Suppressor macrophage (primary cell): ENCODE results near the gene SYCP2.

Source experiments
- DNase-seq, 4 experiments: peaks; one replicate each; pipeline ENCODE4 v3.0.0-alpha.2; 2020 to 2022

SYCP2 gene

DNA sequence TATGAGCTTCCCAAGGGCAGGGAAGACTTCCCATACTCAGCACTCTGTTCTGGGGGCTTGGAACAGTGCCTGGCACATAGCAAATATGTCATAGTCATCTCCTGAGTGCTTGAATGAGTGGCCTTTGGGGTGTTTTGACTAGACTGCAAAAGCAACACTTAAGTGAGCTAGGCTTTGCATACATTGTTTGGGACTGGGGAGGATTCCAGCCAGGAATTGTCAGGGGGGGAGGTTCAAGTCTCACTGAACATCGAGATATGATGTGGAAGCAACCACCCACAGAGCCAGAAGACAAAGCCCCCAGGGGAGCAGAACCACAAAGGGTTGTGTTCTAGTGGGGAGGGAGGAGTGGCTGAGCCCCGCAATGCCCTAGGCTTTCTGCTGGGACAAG is 98.4 kb downstream of the SYCP2 start:
- DNase-seq = no peak

DNA sequence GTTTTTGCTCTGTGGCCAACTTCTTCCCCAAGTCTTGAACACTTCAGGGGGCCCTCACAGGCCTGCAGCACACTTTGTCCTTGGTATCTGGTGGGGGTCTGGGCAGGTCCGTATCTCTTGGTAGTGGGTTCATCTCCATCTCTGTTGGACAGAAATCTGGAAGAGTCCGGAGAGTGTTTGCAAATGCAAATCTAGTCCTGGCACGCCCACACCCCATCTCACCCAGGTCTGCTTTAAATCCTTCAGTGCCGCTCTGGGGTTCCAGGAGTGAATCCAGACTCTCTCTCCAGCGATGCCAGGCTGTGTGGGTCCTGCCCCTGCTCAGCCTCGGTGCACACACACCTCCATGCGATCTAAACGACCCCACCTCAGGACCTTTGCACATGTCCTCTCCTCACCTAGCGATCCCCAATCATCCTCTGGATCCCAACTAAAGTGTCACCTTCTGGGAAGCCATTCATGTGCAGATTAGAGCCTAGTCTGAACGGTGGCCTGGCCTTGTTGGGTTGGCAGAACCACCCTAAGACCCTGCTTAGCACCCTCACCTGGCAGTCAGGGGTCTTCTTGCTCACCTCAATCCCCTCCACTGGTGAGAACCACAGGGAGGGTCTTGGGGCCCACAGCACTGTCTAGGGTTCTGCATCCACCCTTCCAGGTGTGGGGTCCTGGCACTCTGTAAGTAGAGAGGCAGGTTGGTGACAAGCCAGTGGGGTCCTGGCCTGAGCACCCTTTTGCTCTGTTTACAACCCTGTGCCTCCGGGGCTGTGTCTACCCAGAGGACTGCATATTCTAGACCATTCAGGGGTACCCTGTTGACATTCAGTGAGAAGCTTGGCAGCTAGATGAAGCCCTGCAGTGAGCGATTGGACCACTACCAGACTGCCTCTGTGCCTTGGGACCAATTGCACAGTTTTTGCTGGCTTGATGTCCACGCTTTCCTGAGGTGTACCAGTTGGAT is 100.8 kb downstream of the SYCP2 start:
- DNase-seq = no peak

DNA sequence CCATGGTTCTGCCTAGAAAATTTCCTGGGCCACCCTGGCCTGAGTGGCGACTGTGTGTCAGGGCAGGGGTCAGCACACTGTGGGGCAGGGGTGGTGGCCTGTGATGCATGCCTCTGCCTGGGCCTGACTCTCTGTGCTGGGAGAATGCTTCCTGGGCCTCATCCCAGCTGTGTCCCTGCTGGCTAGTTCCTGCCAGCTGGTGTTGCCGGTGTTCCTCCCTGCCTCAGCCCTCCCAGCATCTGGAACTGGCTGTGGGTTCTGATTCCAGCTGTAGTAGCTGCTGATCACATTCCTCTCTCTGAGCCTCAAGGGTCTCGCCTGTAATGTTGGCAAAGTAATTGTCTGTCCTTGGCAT is 101.5 kb downstream of the SYCP2 start:
- no peak for DNase-seq

DNA sequence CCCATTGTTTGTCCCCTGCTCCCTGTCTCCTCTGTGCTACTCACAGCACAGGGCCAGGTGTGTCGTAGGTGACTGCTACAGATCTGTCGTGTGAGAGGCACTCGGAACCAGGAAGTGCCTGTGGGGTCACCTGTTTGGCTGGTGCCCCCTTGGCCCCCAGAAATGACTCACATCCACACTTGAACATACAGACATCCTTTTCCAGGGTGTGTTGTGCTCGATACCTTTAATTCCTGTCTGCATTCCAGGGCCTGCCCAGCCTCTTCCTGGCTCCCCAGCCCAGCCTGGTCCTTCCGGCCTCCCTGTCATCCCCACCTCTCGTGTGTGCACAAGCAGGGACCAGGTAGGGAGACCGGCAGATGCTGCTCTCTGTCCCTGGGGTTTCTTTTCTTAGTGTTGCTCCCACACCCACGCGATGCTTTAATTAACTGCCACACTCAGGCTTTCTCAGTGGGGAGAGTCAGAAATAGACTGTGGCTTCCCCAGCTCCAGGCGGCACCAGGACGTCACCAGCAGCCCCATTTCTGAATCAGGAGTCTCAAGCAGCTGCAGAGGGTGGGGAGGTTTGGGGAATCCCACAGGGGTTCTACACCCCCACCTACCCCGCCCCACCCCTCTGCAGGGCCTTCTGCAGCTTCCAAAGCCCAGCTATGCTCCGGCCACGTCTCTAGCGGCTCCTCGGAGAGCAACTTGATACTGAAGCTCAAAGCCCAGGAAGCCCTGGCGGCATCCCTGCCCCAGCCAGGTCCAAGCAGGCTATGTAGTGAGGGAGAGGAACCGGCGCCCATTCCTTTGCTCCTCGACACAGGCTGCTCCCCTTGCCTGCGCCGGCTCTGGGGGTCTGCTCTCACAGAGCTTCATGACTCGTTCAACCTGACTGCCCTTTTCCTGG is 102.2 kb downstream of the SYCP2 start:
- no peak for DNase-seq

DNA sequence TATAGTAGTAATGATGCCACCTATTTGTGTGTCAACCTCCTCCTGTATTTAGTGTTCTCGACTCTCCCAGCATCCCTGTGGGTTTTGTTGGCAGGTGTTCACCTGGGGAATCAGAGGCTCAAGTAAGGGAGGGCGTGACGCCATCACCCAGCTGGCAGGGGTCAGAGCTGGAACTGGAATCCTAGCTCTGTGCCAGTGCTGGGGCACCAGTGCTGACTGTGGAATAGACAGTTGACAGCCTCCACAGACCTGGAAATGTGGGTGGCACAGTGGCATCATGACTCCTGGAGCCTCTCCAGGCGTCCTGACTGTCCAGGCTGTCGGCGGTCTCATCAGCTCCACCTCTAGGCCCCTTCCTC is 102.8 kb downstream of the SYCP2 start:
- no peak for DNase-seq

DNA sequence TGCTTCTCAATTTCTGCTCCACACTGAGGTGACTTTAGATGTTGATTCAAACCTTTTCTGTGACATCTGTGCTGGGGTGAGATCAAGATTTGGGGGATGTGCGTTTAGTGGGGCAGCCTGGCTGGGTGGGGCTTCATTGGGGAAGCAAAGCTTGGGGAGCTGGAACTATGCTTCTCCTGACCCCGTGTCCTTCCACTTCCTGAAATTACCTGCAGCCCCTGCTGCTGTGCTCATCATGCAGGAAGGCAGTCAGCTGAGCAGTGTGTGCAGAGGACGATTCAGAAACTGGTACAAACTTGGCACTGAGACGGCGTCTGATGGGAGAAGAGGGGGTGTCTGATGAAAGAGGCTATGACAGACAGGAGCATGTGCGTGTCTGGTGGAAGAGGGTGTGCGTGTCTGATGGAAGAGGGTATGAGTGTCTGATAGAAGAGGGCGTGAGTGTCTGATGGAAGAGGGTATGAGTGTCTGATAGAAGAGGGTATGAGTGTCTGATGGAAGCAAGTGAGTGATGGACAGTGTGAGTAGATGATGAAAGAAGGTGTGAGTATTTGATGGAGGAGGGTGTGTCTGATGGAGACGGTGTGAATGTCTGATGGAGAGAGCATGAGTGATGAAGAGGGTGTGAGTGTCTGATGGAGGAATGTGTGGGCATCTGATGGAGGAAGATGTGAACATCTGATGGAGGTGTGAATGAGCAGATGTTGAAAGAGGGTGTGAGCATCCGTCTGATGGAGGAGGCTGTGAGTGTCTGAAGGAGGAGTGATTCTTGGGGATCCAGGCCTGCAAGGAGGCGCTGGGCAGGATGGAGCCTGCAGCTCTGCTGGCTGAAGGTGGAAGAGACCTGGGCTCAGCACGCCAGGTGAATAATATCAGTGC is 103.4 kb downstream of the SYCP2 start:
- no peak for DNase-seq

DNA sequence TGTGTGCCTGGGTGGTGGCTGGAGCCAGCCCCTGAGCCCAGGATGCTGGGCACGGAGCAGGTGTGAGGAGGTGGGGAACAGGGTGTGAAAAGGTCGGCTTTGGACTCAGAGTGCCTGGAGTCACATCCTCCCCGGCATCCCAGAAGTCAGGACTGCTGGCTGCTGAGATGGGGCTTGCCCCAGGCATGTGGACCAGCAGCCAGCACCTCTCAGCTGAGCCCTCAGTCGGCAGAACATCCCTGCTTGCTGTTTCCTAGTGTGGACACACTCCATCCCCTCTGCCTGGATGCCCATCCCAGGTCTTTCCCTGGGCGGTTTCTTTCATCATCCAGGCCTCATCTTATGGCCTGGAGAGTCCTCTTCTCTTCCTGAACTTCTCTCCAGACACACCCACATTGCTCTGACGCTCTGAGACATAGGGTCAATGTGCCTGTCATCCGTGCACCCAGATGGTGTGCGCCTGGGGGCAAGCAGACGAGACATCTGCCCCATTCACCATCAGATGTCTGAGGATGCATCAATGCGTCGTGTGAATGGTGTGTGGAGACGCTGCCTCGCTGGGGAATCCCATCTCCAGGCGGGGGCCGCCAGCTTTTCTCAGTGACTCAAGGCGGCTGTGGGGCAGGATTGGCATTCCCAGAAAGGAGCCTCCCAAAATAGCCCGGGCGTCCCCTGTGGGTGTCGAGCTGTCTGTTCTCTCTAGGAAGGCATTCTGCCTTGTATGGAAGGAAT is 104.2 kb downstream of the SYCP2 start:
- no peak for DNase-seq

DNA sequence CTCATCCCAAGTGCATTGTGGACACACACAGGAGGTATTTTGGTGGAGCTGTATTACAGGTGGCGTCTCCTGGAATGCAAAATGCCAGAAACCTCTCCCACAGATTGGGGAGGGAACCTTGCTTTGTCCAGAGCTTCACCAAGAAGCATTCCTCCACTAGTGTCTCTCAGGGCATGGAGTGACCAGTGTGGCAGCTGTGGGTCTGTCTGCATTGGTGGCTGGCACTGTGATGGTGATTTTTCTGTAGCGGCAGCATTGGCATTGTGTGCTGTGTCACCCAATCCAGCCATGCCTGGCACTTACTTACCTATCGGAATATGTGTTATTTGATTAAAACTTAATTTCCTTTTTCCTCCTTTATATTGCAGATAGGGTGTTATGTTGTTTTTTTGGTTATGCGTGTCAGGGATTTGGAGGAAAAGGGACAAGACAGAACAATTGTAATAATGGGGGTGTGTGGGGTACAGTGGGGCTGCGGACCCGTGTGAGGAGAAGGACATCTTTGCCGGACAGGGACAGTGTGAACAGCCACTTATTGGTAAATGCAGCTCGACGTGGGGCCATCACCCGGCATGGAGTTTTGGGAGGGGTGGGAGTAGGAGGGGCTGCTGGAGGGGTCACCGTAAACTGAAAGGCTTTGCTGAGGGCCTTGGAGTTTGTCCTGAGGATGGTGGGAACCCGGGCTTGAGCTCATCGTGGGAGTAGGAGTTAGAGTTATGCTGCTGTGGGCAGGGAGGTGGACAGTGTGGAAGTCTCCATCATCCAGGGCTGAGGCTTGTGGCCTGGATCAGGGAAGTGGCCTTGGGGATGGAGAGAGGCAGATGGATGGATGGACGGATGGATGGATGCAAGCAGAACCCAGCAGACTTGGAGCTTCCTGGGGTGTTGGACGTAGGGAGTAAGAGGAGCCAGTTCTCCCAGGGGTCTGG is 105.0 kb downstream of the SYCP2 start:
- no peak for DNase-seq

DNA sequence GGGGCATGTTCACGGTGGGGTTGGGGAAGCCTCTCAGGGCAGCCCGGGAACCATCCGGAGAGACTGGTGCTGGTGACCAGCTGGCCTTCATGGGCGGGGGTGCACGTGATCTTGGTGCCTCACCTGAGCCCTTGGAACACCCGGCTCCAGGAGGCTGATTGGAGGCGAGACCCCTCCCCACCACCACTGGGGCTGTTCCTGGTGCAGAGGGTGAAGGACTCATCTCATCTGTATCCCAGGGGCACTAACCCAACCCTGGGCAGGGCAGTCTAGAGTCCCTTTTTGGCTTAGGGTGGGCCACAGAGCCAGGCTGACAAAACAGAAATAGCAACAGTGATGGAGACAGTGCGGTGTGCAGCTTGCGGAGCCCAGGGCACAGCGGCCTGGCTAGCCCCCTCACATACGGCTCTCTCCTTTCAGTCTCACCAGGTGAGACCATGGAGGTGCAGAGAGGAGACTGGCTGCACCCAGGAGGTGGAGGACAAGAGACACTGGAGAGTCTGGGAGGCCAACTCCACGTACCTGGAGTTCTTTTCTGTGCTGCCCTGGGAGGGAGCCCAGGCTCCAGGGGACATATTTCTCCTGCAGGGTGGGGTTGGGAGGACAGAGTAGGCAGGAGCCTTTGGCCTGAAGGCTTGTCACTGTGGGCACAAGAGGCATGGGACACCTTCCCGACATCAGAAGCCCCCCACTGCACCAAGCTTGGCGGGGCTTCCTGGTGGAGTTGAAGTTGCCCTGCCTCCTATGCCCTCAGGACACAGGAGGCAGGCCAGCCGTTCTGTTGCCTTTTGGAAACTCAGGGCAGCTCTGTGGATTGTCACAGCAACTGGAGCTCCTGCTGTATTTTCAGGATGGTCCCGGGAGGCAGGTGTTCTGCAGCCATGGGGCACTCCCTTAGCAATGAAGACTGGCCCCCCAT is 106.0 kb downstream of the SYCP2 start:
- no peak for DNase-seq

DNA sequence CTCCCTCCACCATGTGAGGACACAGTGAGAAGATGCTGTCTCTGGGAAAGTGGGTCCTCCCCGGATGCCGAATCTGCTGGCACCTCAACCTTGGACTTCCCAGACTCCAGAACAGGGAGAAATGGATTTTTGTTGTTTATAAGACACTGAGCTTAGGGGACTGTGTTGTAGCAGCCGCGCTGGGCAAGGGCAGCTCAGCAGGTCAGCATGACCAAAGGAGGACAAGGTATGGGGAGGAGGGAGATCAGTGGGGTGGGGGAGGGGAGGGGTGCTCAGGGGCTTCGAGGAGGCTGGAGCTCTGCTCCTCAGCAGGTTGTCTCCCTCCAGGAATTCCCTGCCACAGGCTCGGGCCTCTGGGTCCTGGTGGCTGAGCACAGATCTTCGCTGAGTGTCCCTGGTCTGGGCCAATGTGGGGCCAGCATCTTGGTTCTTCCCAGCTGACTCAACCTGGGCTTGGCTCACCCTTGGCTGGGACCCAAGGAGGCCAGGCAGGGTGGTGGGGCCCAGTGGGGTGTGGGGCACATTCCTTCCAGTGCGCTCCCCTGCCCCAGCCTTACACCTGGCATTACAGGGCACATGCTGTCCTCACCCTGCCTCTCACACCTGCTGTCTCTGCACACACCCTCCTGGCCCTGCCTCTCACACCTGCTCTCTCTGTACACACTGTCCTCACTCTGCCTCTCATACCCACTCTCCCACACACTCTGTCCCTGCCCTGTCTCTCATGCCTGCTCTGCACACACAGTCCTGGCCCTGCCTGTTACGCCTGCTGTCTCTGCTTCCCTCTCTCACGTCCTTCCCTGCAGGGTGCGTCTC is 107.3 kb downstream of the SYCP2 start:
- DNase-seq = no peak

DNA sequence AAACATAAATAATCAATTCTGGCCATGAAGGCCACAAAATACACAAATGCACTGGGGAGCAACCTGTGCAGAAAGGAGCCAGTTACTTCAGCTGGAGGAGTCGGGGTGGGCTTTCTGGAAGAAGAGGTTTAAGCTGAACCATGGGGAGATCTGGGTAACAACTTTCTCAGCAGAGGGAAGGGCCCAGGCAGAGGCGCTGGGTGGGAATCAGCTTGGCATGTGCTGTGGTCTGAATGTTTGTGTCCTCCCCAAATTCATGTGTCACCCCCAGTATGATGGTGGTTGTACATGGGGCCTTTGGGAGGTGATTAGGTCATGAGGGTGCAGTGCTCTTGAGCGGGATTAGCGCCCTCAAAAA is 107.9 kb downstream of the SYCP2 start:
- DNase-seq = no peak

DNA sequence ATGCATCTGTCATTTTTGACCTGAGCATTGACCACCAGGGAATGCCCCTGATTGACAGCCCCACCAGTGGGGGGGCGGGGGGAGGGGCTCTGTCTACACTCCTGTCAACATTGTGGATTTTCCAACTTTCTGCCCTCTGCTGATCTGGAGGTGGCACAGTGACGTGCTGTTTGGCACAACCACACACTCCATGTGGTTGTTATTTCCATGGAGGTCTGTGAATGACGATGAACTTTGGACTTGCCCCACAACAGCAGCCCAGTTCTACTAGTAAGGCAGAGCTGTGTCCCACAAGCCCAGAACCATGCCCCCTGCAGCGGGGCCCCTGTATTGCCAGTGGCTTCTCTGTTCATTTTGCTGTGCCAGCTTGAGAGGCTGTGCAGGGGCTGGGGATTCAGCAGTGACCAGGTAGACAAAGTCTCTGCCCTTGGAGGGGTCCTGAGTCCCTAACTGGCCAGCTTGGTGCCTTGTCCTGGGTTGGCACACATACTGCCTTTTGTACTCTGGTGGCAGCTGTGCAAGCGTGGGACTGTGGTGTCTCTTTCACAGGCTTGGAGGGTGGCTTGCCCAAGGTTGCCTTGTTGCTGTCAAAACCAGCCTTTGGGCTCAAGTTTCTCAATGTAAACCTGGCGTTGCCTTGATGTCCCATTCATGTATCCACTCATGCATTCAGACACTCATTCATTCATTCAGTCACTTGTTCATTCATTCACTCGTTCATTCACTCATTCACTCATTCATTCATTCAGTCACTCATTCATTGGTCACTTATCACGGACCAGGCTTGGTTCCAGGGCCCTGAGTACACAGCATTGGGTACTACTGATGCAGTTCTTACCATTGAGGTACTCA is 108.5 kb downstream of the SYCP2 start:
- no peak for DNase-seq

DNA sequence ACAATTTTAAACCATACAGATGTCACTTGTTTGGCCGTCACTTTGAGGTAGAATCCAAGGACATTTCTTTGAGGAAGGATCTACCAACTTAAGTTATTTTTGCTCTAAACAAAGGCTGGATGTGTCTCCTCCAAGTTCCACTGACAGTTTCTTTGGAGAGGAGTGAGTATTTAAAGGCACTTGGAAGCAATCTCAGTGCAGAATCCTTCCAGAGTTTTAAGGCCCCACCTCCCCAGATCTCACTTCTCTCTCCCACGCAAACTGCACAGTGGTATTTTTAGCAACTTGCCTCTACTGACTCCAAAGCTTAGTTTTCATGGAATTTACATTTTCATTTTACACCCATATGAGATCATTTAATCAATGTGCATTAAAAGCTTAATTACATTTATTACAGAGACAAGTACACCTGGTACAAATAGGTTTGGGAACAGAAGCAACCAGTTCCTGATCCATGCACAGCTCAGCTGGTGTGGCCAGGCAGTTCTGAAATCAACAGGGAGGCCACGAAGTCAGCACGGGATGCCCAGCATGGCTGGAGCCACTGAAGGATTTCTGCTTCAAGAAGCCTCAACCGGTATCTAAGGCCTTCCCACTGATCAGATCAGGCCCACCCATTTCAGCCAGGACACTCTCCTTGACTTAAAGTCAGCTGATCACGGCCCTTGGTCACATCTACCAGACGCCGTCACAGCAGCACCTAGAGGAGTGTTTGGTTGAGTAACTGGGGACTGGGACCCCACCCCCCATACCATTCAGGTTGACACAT is 109.8 kb downstream of the SYCP2 start:
- DNase-seq = no peak

DNA sequence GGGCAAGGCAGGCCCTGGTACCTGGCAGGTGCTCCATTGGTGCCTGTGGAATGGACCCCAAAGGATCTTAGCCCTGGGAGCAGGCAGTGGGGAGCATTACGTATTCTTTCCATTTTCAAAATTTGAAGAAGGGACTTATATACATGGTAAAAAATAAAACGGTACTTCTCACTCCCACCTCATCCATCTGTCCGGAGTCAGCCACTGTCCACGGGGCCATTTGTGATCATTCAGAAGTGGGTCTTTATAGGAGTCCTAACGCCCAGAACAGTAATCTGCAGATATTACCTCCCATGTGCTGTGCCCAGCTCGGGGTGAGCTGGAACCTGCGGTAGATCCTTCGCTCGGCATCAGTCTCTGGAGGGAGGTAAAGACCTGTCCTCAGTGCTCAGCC is 110.4 kb downstream of the SYCP2 start:
- no peak for DNase-seq

DNA sequence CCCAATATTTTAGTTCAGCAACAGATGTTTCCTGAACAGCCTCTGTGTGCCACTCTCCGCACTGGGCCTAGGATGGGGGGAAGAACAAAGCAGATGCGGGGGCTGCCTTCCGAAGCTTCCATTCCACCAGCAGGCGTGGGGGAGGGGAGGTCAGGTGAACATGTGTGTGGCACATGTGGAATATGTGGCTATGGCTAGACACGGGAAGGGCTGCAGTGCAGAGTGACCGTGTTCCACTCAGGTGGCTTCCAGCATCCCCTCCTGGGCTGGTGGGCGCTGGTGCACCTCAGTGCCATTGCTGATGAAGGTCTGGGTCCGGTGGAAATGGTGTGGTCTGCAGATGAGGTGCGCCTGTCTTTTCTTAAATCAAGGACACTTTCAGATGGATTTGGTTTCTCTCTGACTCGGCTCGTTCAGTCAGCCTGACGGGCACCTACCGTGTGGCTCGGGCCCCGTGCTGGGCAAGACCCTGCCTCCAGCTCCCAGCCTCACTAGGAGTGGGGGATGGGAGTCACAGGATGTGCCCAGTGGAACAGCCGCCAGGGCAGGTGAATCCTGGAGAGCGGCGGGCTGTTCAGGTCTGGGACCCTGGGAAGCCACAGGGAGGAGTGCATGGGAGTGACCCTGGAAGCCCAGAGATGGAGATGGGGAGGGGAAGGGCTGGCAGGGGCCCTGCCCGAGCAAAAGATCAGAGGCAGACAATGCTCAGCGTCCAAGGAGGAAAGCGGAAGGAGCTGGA is 111.0 kb downstream of the SYCP2 start:
- DNase-seq = no peak

DNA sequence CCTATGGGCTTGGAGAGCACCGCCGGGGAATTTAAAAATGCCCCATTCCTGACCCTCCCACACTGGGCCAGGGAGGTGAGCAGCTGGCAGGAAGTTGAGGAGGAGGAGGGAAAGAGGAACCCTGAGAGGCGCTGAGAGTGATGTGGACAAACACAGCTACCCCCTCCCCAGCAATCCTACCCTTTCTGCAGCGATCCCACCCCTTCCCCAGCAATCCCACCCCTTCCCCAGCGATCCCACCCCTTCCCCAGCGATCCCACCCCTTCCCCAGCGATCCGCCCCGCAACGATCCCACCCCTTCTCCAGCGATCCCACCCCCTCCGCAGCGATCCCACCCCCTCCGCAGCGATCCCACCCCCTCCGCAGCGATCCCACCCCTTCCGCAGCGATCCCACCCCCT is 111.6 kb downstream of the SYCP2 start:
- no peak for DNase-seq
